HG02973 (cell line): ENCODE data around the gene PARVB.
"Not testable (repeated sequence)": the region's sequence is repeated elsewhere in the genome, so short reads cannot be mapped to it uniquely, and the experiment has no call there.

Experiments used
- ATAC-seq: cut with Tn5 transposase; IDR thresholded peaks from one replicate; pipeline ENCODE4 v1.9.1; 2021; ENCODE audit warnings: moderate library complexity; ENCODE audit not compliant: unreplicated experiment

PARVB gene

DNA sequence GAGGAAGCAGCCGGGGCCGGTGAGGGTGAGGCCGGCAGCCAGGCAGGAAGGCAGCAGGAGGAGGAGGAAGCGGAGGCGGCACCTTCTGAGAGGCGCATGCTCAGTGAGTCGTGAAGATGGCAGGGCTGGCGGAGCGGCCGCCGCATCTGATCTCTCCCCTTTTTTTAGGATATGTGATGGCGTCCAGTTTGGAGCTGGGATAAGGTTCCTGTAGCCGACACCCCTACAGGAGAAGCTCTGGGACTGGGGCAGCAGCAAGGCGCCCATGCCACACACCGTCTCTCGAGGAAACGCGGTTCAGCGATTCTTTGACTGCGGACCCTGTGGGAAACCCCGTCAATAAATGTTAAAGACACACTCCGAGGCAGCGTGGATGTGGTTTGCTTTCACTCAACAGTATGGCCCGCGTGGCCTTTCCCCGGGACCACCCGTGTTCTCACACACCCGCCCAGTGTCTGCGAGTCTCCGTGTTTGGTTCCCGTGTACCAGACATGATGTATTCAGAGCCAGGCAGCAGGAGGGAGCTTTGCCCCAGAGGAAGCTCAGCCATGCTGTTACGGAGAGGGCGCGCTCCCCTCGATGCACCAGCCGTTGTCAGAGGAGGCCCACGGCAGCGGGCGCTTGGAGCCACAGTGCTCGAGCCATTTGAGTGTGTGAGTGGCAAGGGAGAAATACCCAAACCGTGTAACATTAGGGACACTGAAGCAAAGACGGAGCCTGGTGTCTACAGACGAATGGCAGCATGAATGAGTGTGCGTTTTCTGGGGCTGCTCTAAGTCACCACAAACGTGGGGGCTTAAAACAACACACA lies 27.7 kb upstream of the PARVB start:
- no peak for ATAC-seq

DNA sequence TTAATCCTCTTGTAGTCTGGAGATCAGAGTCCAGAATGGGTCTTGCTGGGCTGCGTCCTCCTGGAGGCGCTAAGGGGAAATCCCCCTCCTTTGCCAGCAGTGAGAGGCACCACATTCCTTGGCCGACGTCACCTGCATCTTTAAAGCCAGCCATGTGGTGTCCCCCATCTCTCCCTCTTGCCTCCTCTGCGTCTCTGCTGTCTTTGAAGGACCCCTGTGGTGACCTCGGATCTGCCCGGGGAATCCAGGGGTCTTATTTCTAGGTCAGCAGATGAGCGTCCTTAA lies 27.2 kb upstream of the PARVB start:
- ATAC-seq, result no peak

DNA sequence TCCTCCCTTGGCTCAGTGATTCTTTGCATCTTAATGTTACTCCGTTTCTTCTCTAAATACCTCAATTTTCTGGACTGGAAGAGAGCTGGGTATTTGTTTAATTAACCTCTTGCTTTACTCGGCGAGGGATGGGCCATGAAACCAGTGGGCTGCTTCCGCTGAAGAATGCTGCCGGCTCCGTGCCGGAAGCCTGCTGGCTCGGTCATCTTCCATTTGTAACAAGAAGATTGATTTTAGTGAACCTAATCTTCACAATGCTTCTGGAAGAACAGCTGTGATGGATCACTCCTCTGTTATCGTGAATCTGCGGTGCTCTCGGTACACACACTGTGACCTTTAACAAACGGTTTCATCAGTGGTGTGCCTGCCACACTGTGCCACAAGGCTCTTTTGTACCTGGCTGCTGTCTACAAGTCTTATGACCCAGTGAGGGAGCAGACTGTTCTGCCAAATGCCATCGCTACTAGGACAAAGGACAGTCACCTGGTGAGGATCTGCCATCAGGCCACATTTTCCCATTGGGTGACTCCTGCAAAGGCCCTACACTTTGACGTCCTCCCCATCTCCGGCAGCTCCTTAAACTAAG lies 25.3 kb upstream of the PARVB start:
- no peak for ATAC-seq

DNA sequence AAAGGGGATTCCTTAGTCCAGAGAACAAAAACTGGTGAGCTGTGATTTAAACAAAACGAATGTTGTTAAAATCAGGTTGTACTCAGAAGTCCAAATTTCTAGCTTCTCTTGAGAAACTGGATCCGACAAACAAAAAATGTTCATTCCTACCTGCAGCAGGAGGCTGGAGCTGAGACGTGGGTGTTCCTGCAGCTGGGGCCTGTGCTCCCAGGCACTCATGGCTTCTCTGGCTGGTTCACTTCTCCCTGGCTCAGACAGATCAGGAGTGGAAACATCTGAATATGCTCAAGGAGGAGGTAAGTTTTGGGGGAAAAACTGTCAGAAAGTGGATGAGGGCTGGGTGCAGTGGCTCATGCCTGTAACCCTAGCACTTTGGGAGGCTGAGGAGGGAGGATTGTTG lies 24.7 kb upstream of the PARVB start:
- no peak for ATAC-seq

- no peak for ATAC-seq
Observed at GRCh38 chr22:44000123-44000522, 24.0 kb upstream of the PARVB start.

- no peak for ATAC-seq
Observed at GRCh38 chr22:44001521-44001920, 22.6 kb upstream of the PARVB start.

DNA sequence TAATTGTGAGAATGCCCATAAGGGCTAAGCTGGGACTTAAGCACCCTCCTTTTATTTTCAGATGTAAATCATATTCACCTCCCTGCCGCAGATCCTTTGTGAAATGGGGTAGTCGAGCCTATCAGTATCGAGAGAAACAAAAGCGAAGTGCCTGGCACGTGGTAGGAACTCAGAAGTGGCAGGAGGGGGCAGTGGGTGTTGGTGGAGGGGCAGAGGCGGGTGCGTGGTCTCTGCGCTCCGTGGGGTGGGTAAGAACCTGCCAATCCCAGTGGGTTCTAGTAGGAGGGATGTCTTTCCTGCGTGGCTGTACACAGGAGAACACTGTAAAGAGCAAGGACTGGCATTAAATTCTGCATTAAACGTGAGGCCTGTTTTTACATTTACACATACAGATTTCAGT lies 21.8 kb upstream of the PARVB start:
- no peak for ATAC-seq

DNA sequence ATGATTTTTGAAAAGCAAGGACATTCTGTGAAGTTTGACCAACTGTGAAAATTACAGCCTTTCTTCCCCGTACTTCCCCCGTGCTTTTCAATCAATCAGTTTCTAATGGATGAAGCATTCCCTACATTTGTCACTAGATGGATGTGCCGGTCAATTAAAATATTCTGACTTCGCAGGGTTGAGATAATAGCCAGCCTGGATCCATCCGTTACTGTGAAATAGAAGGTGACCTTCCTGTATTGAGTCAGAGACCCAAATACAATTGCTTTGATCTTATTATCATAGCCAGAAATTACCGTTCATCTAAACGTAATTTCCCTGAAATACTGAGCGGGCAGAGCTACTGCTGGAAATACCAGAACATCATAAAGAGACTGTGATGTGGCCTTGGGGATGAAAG lies 21.1 kb upstream of the PARVB start:
- no peak for ATAC-seq

DNA sequence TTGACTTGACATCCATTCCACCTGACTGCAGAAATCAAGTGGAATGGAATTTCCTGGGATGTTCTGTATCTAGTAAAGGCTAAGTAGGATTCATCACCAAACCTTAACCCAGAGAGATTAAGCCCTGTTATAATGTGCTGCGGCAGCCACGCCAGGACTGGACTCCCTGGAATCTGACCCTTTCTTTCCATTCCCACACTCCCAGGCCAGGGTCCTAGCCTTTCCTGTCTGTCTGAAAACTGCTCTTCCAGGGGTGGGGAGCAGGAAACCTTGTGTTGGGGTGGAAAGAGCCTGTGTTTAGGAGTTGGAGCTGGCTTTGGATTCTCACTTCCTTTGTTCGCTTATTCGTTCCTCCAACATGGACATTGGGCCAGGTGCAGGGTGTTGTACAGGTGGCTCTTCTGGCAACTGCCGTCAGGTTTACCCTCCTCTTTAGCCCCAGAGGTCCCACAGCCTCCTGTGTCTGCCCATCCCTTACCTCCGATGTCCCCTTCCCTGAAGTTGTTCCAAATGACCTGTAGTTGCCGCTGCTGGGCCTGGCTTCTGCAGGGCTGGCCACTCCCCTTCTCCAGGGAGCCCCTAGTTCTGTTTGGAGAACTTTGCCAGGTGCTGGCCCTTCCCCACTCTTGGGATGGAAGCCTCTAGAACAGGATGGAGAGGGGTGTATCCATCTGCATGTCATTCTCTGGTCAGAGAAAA lies 20.5 kb upstream of the PARVB start:
- no peak for ATAC-seq

DNA sequence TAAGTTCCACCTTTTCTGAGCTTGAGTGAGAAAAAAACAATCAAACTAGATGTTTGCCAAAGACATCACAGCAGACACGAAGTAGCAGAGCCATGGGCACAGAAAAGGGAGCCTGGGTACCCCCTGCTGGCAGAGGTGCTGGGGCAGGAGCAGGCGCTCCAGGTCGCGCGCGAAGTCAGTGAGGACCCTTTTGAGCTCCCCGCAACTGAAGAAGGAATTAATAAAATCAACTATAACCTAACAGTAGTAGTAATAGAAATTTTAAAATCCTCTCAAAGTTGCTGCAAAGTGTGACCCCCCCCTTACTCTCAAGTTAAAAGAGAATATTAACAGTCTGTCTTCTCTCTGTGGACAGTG lies 20.0 kb upstream of the PARVB start:
- ATAC-seq, result no peak

DNA sequence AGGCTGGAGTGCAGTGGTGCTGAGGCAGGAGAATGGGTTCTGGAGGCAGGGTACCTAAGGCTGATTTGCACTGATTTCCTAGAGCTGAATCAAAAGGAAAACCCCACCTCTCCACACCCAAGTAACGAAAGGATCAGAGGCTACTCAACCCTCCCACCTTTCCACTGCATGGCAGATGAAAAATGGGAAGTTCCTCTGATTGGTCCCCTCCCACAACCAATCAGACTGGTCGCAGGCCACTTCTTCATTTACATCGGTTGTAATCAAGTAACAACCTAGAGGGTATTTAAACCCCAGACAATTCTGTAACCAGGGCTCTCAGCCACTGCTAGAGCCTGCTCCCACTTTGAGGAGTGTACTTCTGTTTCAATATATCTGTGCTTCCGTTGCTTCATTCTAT lies 18.6 kb upstream of the PARVB start:
- ATAC-seq, result no peak

DNA sequence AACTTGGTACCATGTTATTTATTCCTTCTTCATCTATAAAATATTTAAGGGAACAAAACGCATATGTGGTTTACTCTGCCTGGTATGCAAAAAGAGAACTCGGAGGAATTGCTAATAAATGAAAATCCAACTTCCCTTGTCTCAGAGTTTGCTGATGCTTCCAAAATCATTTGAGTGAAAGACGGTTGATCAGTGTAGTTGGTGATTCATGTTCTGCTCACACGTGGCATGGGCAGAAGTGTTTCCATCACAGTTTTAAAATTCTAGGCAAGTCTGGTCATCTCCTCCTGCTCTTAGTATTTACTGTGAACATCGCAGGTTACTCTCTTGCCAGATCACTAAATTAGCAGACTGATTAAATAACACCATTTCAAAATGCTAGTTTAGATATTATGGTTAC lies 11.9 kb upstream of the PARVB start:
- no peak for ATAC-seq

DNA sequence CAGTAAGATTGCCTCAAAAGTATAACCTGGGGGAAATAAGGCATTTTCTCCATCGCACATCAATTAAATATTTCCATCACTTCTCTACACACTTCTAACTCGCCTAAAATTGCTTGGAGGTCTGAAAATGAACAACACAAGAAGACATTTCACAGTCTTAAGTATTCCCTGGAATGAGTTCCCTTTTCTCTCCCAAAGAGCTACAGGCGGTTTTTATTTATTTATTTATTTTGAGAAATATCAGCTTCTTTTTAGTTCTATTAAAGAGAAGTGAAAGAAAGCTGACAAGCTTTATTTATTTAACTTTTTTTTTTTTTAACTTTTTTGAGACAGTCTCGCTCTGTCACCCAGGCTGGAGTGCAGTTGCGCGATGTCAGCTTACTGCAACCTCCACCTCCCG lies 11.5 kb upstream of the PARVB start:
- no peak for ATAC-seq

DNA sequence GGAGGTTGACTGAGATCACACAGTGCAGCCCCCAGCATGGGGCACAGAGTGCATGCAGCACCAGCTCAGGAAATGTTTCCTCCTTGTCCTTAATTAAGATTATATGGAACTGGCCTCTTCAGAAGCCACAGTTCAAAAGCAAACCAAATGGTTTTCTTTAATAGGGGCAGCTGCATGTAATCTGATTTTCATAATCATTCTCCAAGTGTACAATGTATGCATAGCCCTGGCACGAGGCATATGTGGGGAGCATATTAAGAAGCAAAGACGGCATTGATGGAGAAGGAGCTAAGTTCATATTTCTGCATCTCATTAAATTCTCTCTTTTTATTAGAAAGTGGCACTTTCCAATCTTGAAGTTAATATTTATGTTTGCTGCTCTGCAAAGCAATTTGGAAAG lies 9.9 kb upstream of the PARVB start:
- ATAC-seq, result no peak

- not testable (repeated sequence) for ATAC-seq
Observed at GRCh38 chr22:44016586-44016985, 7.5 kb upstream of the PARVB start.

- ATAC-seq, result no peak
Observed at GRCh38 chr22:44018594-44018993, 5.5 kb upstream of the PARVB start.

DNA sequence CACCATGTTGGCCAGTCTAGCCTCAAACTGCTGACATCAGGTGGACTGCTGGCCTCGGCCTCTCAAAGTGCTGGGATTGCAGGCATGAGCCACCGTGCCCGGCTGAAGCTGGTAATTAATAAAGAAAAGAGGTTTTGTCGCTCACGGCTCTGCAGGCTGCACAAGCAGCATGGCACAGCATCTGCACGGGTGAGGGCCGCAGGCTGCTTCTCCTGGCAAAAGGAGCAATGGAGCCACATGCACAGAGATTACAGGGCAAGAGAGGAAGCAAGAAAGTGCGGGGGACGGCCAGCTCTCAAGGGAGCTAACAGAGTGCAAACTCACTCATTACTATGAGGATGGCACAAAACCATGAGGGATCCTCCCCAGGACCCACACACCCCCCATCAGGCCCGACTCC lies 4.7 kb upstream of the PARVB start:
- ATAC-seq, result no peak

- no peak for ATAC-seq
Observed at GRCh38 chr22:44019846-44020245, 4.3 kb upstream of the PARVB start.

DNA sequence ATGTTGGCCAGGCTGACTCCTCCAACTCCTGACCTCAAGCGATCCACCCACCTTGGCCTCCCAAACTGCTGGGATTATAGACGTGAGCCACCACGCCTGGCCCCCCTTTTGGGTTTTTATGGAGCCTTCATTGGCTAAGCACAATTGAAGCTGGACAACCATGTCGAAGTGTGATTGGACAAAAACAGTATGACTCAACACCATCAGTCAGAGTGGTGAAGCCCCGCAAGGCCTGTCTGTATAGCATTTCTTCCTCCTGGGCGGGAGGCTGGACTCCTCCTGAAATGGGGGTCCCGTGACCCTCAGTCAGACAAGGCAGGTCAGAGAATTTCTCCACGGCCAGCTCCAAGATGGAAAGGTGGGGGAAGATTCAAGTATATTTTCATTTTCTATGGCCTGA lies 3.1 kb upstream of the PARVB start:
- ATAC-seq, result no peak

DNA sequence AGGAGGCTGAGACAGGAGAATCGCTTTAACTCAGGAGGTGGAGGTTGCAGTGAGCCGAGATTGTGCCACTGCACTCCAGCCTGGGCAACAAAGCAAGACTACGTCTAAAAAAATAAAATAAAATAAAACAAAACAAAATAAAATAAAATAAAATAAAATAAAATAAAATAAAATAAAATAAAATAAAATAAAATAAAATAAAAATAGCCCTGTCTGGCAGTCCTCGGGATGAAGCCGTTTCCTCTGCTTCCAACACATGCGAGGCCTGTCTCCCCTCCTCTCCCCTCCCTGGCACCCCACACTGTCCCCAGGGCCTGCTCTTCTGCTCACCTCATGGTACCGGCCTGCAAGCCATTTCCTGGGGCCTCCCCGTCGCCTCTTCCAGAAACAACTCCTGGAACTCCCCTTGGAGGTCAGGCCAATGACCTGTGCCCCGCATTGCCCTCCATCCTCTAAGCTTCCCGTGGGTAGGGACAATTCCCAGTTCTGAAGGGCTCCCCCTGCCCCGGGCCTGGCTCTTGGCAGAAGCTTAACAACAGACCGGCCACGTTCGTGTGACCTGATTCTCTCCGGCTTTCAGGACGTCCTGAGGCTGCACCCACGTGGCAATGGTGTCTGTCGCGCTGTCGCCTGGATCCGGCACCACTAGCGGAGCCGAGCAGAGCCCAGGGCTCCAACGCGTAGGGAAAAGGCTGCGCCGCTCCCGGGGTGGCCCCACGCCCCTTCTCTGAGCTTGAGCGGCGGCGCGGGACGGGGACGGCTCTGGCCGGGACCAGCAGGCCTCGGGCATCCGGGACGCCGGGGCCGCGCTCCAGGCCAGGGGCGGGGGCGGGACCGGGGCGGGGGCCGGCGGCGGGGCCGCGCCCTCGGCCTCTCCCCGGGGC lies 456 bp upstream of the PARVB start:
- ATAC-seq, result no peak

- peak; percentile 58 for ATAC-seq
Observed at GRCh38 chr22:44025171-44026065, 1.3 kb downstream of the PARVB start.
